GM19395 (cell line): ENCODE results near the gene CDHR2.

Source experiments
- ATAC-seq: cut with Tn5 transposase; IDR thresholded peaks from one replicate; pipeline ENCODE4 v1.9.1; 2021; ENCODE audit warnings: mild to moderate bottlenecking, moderate library complexity; ENCODE audit not compliant: unreplicated experiment

Gene CDHR2

DNA sequence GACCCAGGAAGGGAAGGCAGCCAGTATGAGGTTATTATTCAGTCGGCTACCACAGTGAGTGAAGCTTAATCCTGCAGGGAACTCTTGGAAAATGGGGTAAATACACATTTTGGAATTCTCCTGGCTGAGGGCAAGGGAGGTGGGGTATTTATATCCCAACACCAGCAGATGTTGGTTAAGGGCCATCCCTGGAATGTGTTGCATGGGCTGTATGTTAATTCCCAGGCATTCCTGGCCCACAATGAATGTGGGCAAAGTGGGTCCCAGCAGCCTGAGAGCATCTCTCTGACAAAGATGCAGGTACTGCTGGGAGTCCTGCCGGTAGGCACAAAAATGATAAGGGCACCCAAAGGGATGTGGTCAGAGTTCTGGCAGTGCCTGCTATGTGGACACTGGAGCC, 63.7 kb downstream of the CDHR2 start:
- no peak for ATAC-seq

DNA sequence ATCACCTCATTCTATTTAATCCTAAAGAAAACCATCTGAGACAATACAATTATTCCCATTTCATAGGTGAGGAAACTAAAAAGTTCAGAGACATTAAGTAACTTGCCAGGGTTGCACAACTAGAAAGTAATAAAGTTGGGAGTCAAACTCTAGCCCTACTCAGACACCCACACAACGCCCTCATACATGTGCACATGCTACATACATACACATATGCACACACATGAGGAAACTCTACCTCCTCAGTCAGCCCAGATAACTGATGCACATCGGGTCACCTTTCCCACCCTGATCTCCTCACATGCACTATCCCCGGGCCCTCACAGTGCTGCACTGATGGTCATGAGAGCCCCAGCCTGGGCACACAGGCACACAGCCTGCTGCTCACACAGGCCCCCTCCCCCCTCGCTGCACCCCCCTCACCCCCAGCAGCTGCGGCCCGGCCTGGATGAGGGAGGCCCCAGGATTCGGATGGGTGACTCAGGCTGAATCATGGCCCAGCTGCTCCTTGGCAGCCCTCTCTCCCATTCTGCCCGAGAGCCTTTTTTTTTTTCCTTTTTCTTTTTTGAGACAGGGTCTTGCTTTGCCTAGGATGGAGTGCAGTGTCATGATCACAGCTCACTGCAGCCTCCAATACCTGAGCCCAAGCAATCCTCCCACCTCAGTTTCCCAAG, 65.8 kb downstream of the CDHR2 start:
- ATAC-seq: no peak

DNA sequence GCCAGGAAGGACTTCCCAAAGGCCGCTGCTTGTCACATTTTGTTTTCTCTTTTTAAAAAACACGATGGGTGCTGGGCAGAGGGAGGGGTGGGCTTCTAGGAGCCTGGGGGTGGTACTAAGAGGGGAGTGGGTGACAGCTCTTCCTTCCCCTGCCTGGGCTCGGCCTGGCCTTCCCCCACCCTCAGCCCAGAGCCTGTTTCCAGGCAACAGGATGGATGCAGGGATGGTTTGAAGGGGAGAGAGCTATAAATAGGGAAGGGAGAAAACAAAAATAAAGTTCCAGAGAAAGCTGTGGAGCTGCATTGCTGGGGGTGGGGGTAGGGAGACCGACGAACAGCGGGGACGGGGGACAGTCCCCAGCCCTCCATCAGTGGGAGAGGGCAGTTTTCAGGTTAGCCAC, 67.4 kb downstream of the CDHR2 start:
- no peak for ATAC-seq

DNA sequence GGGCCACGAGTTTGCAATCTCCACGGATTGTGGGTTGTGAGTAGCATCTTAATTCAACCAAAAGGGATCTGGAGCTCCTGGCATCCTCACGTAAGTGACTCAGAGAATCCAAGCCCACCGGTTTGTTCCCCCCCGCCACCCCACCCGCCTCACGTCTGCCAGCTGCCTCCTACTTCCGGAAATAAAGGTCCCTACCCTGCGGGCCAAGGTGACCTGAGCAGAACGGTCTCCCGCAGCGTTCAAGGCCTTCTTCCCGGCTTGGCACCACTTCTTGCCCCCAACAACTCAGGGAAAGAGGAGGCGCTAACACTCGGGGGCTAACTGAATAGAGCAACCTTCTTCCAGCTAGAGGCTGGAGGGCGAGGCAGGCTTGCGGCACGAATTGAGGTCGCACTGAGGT, 69.6 kb downstream of the CDHR2 start:
- ATAC-seq: no peak

DNA sequence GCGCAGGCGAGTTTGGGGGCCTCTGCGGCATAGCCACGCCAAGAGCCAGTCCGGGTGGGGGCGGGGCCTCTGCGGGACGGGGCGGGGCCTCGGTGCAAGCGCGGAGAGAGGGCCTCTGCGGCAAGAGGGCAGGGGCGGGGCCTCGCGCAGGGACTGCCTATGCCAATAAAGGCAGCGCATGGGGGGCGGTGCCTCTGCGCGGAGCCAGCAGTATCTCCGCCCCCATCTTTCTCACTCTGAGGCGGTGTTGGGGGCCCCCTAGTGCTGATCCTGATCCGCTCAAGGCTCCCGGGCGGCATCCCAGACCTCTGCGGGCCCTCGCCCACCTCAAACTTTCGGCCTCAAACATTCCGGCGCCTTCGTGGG, 70.0 kb downstream of the CDHR2 start:
- ATAC-seq: peak; percentile 83

DNA sequence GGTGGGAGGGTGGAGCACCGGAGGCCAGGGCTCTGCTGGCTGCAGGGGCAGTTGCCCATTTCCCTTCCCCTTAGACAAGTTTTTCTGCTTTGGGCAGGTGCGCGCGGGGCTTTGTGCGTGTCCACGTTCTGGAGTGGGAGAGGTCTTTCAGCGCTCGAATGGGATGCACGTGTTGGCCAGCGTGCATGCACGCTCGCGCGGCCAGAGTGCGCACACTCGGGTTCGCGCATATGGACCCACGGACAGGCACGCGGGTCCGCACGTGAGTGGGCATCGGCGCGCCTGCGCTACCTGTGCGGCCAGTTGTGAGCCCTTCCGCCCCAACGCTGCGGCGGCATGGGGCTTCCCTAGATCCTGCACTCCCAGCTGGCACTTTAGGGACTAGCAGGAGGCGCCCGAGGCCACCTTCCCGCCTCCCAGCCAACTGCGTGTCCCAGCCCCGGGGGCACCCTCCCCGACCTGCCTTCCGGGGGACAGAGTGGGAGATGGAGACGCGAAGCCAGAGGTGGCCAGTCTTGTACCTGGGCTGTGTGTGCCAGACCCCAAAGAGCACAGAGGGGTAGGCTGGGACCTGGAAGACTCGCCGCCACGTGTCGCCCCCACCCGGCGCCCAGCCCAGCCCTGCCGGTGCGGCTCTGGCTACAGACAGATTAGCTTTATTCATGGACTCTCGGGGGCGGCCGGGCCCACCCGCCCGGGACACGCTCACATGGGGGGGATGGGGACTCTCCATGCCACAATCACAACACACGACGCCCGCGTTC, 70.6 kb downstream of the CDHR2 start:
- no peak for ATAC-seq

DNA sequence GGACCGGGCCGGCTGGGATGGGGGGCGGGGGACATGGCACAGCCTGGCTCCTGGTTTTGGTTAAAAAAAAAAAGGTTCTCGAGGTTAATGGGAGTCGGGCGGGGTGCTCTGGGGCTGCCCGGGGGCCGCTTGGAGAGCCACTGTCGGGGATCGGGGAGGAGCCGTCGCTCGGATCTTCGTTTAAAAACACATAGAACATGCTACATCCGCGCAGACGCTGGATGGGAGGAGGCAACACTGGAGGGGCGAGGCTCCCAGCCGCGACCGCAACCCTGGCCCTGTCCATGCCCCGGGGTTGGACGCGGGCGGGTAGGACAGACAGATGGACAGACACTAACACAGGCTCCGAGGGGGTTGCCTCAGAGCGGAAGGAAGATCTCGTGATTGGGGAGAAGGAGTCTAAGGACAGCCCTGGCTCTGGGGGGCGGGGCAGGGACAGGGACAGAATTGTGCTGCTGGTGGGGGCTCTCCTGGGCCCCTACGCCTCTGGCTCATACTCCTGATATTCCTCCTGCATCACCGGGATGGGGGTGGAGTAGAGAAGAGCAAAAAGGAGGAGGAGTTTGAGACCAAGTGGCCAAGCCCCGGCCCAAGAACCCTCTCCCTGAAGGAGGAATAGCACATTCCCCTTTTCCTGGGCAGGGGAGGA, 71.3 kb downstream of the CDHR2 start:
- no peak for ATAC-seq

DNA sequence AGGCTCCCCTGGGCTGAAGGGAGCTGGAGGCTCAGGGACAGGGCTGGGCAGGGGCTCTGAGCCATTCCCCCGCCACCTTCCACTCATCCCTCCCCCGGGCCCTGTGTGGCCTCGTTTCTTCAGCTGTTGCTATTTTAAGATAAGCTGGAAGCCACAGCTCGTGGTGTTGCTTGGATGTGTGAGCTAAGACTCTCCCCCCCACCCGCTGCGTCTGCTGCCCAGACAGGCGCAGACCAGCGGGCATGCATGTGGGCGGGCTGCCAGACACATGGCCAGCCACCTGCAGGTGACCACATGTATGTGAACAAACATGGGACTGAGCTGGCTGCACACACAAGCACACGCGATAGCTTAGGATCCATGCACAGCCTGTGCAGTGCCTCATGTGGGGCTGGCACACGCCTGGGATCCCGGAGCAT, 72.5 kb downstream of the CDHR2 start:
- no peak for ATAC-seq

DNA sequence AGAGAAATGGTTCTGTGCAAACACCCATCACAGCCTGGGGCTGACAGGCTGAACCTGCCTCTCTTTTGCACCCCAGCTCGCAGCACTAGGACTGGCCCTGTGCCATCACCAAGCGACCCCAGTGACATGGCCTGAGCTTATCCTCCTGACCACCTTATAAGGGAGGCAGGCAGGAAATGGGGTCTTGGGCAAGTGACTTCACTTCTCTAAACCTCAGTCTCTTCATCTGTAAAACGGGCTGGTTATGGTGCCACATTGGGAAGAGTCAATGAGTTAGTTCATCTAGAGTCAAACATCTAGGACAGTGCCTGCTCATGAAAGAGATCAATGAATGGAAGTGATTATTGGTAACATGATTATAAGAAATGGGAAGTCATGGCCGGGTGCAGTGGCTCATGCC, 75.0 kb downstream of the CDHR2 start:
- no peak for ATAC-seq

DNA sequence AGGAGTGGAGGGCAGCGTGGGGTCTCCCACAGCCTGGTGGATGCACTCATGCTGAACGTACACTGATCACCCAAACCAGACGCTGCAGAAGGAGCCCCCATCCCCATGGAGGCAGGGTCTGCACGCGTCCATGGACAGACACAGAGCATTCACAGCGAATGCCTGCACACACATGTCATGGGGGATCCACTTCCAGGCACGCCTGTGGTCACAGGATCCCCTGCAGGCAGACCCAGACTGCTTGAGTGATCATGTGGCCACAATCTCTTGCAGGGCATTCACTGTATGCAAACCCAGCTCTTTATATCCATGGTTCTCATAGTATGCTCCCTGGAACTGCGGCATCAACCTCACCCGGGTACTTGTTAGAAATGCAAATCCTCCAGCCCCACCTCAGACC, 75.8 kb downstream of the CDHR2 start:
- ATAC-seq: no peak

DNA sequence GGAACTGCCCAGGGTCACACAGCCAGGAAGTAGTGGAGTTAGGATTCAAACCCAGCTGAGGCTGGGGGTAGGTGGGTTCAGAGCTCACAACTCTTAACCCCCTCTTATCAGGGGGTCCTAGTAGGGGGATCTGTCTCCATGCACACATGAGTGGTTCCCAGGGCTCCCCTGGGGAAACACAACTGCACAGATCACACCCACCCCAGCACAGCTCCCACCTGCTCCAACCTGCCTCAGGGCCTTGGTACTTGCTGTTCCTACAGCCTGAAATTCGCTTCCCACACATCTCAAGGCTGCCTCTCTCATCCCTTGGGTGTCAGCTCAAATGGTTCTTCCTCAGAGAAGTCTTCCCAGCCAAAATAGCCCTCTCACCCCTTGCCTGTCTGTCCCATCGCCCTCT, 76.4 kb downstream of the CDHR2 start:
- ATAC-seq: no peak

DNA sequence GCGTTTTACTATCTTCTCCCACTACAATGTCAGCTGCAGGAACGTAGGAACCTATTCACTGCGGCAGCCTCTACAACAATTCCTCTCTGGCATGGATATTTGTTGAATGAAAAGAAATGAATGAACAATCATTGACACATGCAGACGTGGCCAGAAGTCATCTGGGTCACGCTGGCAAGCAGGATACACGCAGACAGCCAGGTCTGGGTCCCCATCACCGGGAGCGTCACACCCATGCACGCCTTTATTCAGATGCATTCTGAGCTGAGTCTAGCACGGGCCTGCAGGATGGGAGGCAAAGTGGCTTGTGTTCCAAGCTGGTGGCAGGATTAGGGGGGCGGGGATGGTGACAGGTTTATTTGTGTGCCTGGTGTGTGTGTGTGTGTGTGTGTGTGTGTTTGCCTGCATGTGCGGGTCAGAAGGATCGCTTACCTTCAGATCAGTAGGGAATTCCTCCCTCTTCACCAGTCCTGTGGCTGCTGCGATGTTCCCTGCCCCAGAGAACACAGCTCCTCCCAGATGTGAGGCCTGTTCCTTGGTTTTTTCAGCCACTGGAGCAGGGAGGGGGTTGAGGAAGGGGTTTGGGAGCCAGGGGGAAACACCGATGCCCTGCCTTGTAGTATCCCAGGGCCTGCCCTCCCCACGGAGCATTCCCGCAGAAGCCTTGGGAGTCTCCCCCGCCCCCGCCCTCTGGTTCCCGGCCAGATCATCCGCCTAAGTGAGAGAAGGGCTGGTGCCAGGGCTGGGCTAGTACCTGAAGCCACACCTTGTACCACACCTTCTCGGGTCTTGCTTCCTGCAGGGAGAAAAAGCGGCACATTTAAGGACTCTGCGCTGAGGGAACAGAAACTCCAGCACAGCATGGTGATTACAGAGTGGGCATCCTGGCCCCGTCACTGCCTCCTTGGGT, 77.1 kb downstream of the CDHR2 start:
- no peak for ATAC-seq

DNA sequence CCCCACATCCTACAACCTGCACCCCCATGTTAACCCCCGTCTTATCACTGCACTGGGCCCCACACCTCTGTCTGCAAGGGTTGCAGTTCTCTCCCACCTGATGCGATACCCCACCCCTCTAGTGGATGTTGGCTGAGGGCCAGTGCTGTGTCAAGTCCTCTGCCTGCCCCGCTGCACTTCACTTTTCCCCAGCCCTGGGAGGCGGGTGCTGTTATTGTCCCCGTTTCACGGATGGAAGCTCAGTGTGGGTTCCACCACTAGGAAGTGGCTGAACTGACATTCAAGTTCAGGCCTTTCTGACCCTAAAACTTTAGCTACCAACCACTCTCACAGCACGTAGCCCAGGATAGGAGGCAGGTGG, 77.7 kb downstream of the CDHR2 start:
- ATAC-seq: no peak

DNA sequence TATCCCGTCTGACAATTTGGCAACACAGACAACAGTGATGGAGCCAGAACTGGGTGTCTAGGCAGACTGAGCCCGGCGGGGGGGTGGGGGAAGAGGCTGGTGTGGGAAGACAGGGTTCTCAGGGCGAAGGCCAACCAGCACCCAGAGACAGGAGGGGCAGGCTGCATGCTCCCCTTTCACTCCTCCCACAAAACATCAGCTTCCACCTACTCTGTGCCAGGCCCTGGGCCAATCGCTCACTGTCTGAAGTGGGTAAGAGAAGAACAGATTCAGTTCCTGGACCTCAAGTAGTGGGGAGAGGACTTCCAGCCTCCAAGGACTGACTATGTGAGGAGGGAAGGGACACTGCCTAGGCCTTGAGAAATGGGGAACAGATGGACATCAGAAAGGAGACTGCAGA, 78.4 kb downstream of the CDHR2 start:
- no peak for ATAC-seq

DNA sequence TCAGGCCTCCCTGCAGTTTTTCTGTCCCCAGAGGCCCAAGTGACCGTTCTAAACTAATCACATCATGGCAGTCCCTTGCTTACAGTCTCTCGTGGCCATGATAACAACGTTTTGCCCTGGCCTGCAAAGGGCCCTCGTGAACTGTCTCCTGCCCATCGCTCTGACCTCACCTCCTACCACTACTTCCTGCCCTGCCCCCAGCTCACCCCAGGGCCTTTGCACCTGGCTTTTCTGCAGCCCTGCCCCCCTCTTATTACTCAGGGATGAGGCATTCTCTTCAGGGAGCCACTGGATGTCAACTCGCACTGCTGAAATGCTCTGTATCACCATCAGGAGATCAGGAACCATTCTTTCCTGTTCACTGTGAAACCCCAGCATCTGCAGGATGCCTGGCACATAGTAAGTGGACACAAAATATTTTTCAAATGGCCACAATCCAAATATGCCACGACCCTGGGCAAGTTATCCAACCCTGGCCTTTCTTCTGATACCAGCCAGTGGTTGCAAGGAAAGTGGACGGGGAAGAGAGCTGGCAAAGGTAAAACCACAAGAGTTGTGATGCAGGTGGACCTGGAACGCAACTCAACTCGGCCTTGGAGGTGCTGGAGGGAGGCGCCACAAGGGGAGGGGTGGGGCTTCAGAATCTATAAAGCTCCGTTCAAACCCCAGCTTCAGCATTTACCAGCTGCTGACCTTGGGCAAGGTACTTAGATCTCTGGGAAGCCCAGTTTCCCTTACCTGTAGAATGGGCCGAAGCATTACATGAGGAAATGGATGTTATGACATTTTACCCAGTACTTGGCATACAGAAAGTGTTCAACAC, 79.5 kb downstream of the CDHR2 start:
- ATAC-seq: no peak

DNA sequence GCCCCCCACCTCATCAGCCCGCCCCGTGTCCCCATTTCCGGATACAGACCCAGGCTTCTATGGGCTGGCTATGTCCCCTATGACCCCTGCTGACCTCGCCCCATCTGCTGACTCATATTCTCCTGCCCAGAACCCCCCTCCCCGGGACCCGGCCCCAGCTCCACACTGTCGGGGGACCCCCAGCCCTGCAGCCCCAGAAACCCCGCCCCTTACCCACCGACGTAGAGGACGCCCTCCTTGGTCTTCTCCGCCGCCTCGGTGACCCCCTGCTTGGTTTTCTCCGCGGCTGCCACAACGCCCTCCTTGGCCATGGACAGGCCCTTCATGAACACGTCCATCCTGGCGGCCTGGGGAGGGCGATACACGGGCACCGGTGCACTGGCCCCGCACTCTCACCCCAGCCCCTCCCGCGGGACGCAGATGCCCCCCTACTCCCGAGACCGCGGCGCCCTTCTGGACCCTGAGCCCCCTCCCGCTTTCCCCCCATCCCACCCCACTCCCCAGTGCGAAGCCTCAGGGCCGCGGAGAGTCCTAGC, 80.2 kb downstream of the CDHR2 start:
- ATAC-seq: no peak

DNA sequence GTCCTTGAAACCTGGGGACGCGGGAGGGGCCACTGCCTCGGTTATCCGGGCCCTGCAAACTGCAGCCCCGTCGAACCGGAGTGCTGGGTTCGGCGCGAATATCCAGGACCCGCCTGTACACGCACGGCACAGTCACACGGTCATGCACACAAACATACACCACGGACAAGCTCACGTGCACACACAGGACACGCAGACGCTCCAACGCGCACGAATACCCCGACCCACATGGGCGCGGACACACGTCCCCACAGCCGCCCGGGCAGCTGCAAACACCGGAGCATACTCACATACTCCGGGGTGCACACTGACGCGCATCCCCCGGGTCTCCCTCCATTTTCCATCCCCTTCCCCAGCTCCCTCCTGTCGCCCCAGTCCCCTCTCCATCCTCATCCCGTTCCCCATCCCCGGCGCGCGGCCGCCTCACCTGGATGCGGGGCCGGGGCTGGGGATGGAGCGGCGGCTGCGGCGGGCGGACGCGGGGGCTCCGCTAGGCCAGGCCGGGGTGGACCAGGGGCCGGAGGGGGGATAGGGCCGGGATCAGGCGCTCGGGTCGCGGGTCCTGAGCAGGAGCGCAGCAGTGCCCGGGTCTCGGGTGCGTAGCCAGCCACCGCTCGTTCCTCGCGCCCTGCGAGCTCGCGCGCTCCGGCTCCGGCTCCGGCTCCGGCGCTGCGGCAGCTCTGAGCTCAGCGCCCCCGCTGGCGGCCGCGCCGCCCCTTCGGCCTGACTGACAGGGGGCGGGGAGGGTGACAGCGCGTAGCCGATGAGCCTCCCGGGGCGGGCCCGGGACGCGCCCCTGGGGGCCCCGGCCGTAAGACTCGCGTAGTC, 80.9 kb downstream of the CDHR2 start, which contains the start of the genes EIF4E1B and SNCB:
Gene EIF4E1B, plus strand, starts transcription at position 823 of the 828 bp plus-strand sequence. CDS start 12,113 bp downstream, outside the sequence.
Gene SNCB, minus strand, starts transcription at position 682 of the 828 bp plus-strand sequence. CDS start 880 bp downstream, outside the sequence.
- ATAC-seq: peak; percentile 63

DNA sequence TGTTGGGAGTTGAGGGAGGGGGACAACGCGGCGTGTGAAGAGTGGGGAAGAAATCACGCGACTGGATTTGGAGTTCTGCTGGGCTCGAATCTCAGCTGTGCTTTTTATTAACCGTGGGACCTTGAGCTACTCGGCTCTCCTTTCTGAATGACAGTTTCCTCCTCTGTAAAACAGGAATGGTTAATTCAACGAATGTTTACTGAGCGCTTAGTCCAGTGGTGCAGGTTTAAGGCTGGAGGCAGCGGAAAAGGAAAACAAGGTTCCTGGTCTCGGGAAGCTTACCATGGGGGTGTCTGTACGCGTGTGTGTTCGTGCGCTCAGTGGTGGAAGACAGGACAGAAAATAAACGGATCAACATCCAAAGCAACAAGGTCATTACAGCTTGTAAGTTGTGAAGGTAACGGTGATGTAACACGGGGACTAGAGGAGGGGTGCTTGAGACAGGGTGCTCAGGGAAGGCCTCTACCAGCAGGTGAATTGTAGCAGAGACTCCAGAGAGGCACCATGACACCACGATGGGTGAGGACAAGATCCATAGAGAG, 81.6 kb downstream of the CDHR2 start:
- no peak for ATAC-seq
